Measurements from ENCODE around the gene SOX11.

DNA sequence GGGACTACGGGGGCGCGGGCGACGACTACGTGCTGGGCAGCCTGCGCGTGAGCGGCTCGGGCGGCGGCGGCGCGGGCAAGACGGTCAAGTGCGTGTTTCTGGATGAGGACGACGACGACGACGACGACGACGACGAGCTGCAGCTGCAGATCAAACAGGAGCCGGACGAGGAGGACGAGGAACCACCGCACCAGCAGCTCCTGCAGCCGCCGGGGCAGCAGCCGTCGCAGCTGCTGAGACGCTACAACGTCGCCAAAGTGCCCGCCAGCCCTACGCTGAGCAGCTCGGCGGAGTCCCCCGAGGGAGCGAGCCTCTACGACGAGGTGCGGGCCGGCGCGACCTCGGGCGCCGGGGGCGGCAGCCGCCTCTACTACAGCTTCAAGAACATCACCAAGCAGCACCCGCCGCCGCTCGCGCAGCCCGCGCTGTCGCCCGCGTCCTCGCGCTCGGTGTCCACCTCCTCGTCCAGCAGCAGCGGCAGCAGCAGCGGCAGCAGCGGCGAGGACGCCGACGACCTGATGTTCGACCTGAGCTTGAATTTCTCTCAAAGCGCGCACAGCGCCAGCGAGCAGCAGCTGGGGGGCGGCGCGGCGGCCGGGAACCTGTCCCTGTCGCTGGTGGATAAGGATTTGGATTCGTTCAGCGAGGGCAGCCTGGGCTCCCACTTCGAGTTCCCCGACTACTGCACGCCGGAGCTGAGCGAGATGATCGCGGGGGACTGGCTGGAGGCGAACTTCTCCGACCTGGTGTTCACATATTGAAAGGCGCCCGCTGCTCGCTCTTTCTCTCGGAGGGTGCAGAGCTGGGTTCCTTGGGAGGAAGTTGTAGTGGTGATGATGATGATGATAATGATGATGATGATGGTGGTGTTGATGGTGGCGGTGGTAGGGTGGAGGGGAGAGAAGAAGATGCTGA lies 1.4 kb downstream of the SOX11 start:
- no peak for TF ChIP-seq CTCF (IDR thresholded peaks at IDR 0.05)
- TF ChIP-seq EP300 (IDR thresholded peaks at IDR 0.05): no peak
- TF ChIP-seq POLR2A (IDR thresholded peaks at IDR 0.05): no peak

Measured in ovary (tissue), 3 donors.